GM23248 (cell line): ENCODE measurements around the gene RAB18.

Experiments
- EZH2 ChIP-seq: fragments of 200-600 bp; sonication (generic); IDR thresholded peaks from 2 replicates; pipeline ENCODE4 v1.6.1; 2018; ENCODE audit warnings: antibody characterized with exemption, mild to moderate bottlenecking; ENCODE audit not compliant: insufficient read depth, poor library complexity, severe bottlenecking
- EZH2phosphoT487 ChIP-seq: fragments of 200-600 bp; sonication (generic); IDR thresholded peaks from 2 replicates; pipeline ENCODE4 v1.6.1; 2018; ENCODE audit warnings: antibody characterized with exemption, moderate library complexity, mild to moderate bottlenecking, low read depth; ENCODE audit not compliant: insufficient read depth

DNA sequence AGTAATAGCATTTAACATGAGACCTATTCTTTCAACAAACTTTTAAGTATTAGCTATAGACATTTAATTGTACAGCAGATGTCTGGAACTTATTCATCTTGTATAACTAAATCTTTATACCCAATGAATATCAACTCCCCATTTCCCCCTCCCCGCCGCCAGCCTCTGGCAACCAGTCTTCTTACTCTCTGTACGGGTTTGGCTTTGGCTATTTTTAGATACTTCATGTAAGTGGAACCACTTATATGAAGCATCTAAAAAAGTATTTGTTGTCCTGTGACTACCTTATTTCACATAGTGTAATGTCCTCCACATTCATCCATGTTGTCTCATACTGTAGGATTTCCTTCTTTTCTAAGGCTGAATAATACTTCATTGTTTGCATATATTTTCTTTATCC, 60.8 kb downstream of the RAB18 start:
- no peak for TF ChIP-seq EZH2phosphoT487
- TF ChIP-seq EZH2: no peak
